GM21528 (cell line): Measurements from ENCODE around the gene MALSU1.

ENCODE experiments used
- ATAC-seq: cut with Tn5 transposase; IDR thresholded peaks from one replicate; pipeline ENCODE4 v1.9.1; 2021; ENCODE audit warnings: mild to moderate bottlenecking, moderate library complexity; ENCODE audit not compliant: unreplicated experiment, low FRiP score

The MALSU1 gene

GRCh38 chr7:23357190-23358093 lies 58.3 kb downstream of the MALSU1 start:
- no peak for ATAC-seq

DNA sequence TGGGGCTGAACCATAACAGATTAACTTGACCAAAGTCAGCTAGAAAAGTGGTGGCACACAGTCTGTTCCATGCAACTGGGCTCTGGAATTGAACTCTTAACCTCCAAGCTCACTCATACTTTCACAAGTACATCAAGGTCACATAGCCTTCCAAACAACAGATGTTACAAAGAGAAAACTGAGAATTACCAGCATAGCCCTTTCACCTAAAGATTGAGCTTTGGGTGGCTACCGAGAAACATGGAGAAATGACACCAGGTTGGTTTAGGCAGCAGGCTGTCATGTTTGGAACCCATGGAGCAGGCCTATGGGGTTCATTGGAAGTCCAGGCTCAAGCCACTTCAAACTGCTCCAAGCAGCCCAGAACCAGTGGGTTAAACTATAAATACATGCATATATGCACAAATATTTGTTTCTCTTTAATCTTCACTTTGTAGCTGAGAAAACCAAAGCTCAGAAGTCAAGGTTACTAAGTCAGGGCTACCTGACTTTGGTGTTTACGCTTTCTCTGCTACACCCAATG lies 59.1 kb downstream of the MALSU1 start:
- ATAC-seq: no peak
